GM12878 (cell line): ENCODE results near the gene VKORC1. TPM values are rescaled to one million over a fixed set of nuclear protein-coding genes. Genes with fewer than 3 reads are reported as not detected.
A peak's percentile ranks its signal among the peaks of the same experiment; 100 is the strongest.

ENCODE experiments used
- JUND ChIP-seq: IDR thresholded peaks from 2 replicates; pipeline ENCODE4 v1.6.1; 2012; ENCODE audit warnings: low read depth, mild to moderate bottlenecking, low read length, improper control_type of control experiment, moderate library complexity
- MTA2 ChIP-seq: fragments of 450-650 bp; IDR thresholded peaks from 2 replicates; pipeline ENCODE4 v1.6.1; 2016; ENCODE audit warnings: low read depth, mild to moderate bottlenecking, moderate library complexity
- POLR2A ChIP-seq: IDR thresholded peaks from 2 replicates; pipeline ENCODE4 v1.6.1; 2011; ENCODE audit warnings: low read depth, mild to moderate bottlenecking, low read length
- SIX5 ChIP-seq: IDR thresholded peaks from 2 replicates; pipeline ENCODE4 v1.6.1; 2011; ENCODE audit warnings: mild to moderate bottlenecking, low read depth, low read length, moderate library complexity; ENCODE audit not compliant: severe bottlenecking
- SMARCA5 ChIP-seq: fragments of 450-650 bp; IDR thresholded peaks from 2 replicates; pipeline ENCODE4 v1.6.1; 2017; ENCODE audit warnings: mild to moderate bottlenecking
- SREBF2 ChIP-seq: IDR thresholded peaks from 2 replicates; pipeline ENCODE4 v1.6.1; 2012; ENCODE audit warnings: mild to moderate bottlenecking, low read length
- SRF ChIP-seq, 2 experiments: IDR thresholded peaks; 2 replicates each; pipeline ENCODE4 v1.6.1; 2011; ENCODE audit warnings: low read depth in 2 of 2, low read length in 2 of 2, mild to moderate bottlenecking in 1 of 2, moderate library complexity in 1 of 2
- STAT1 ChIP-seq: fragments of 450-650 bp; conservative IDR thresholded peaks from 2 replicates; pipeline ENCODE4 v1.6.1; 2014; ENCODE audit warnings: antibody characterized with exemption, mild to moderate bottlenecking
- SUZ12 ChIP-seq: fragments of 200-600 bp; sonication (generic); IDR thresholded peaks from one replicate; pipeline ENCODE4 v1.6.1; 2018; ENCODE audit warnings: antibody characterized with exemption, mild to moderate bottlenecking; ENCODE audit not compliant: unreplicated experiment
- TAF1 ChIP-seq: IDR thresholded peaks from 2 replicates; pipeline ENCODE4 v1.6.1; 2011; ENCODE audit warnings: mild to moderate bottlenecking, low read depth, low read length, borderline replicate concordance
- polyA plus RNA-seq, 11 experiments: library from polyadenylated mRNA; depleted of rRNA in 4 of 11; unstranded in 6 of 11; stranded (reverse) in 5 of 11; fragments of >200 nt; fragmentation: Nextera tagmentation in 4 of 11; fragmentation: Illumina TruSeq in 1 of 11; extraction: Ambion mirVana in 4 of 11; extraction: Trizol in 1 of 11; gene quantifications; 1 replicate in 1 of 11; 2 replicates in 10 of 11; pipeline versions ENCODE4 v1.2.1 to v1.2.3, GENCODE V29; 2011 to 2016; ENCODE audit warnings: inconsistent platforms in 2 of 11, missing spikeins in 2 of 11, low read depth in 1 of 11
- total RNA-seq, 4 experiments: library from RNA; depleted of rRNA in 3 of 4; stranded (reverse); fragments of >200 nt in 3 of 4; fragmentation: Illumina TruSeq in 1 of 4; extraction: Trizol in 1 of 4; gene quantifications; 2 replicates each; pipeline versions ENCODE4 v1.2.1 to v1.2.3, GENCODE V29; 2013 to 2021
- TF ChIP-seq, protein P1 (sequence below): fragments of 450-650 bp; formaldehyde crosslinking; IDR thresholded peaks from 2 replicates; pipeline ENCODE4 v1.5.0; 2022; ENCODE audit warnings: mild to moderate bottlenecking, missing genetic modification characterization
- TF ChIP-seq, protein P2 (sequence below): IDR thresholded peaks from 2 replicates; pipeline ENCODE4 v1.6.1; 2011; ENCODE audit warnings: borderline replicate concordance, low read depth, mild to moderate bottlenecking, moderate library complexity, low read length; ENCODE audit not compliant: insufficient read depth, poor library complexity, severe bottlenecking
- TF ChIP-seq, protein P3 (sequence below): fragments of 150-350 bp; IDR thresholded peaks from 2 replicates; pipeline ENCODE4 v1.6.1; 2016; ENCODE audit warnings: low read depth, low read length
- TF ChIP-seq, protein P4 (sequence below): fragments of 450-650 bp; IDR thresholded peaks from 2 replicates; pipeline ENCODE4 v1.6.1; 2017; ENCODE audit warnings: mild to moderate bottlenecking, moderate library complexity
- TF ChIP-seq, protein P5 (sequence below): fragments of 450-650 bp; IDR thresholded peaks from 2 replicates; pipeline ENCODE4 v1.6.1; 2017; ENCODE audit warnings: borderline replicate concordance

The VKORC1 gene
- total and polyA plus RNA-seq, 10 of the 15 experiments (the other 5 are each of a cell fraction or from before 2014, with no cell fraction given): 19.8 to 140 (median 57.7) TPM

DNA sequence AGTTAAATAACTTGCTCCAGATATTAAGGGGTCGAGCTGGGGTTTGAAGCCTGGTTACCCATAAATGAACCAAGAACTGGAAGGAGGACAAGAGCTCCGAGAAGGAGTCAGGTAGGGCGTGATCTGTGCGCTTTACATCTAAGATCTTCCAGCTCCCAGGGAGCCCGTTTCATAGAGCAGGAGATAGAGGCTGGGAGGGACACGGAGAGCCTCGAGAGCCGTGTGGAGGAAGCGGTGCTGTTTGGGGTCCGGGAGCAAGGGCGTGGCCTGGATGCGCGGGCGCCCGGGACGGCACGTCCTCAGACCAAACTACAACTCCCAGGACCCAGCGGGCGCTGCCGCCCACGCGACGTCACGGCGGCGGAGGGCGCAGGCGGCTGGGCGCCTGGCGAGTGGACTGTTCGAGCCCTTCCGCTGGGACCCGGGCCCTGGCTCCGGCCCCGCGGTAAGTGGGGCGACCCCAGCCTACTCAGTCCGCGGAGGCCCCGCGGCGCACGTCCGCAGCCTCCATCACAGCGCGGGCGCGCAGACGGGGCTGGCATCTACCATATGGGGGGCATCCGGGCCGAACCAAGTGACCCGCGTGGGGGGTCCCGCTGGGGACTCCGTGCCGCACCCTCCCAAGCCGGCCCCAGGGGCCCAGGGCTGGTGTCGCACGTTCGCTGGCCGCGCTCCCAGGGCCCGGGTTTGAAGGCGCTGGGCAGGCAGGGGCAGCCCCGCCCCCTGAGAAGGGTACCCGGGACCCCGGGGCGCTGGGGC is 13.6 kb upstream of the VKORC1 start, which contains the start of gene BCKDK (continued):
- TF ChIP-seq, protein P1, sequence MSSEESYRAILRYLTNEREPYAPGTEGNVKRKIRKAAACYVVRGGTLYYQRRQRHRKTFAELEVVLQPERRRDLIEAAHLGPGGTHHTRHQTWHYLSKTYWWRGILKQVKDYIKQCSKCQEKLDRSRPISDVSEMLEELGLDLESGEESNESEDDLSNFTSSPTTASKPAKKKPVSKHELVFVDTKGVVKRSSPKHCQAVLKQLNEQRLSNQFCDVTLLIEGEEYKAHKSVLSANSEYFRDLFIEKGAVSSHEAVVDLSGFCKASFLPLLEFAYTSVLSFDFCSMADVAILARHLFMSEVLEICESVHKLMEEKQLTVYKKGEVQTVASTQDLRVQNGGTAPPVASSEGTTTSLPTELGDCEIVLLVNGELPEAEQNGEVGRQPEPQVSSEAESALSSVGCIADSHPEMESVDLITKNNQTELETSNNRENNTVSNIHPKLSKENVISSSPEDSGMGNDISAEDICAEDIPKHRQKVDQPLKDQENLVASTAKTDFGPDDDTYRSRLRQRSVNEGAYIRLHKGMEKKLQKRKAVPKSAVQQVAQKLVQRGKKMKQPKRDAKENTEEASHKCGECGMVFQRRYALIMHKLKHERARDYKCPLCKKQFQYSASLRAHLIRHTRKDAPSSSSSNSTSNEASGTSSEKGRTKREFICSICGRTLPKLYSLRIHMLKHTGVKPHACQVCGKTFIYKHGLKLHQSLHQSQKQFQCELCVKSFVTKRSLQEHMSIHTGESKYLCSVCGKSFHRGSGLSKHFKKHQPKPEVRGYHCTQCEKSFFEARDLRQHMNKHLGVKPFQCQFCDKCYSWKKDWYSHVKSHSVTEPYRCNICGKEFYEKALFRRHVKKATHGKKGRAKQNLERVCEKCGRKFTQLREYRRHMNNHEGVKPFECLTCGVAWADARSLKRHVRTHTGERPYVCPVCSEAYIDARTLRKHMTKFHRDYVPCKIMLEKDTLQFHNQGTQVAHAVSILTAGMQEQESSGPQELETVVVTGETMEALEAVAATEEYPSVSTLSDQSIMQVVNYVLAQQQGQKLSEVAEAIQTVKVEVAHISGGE (CRISPR knock-in tag): no peak
- TF ChIP-seq, protein P2, sequence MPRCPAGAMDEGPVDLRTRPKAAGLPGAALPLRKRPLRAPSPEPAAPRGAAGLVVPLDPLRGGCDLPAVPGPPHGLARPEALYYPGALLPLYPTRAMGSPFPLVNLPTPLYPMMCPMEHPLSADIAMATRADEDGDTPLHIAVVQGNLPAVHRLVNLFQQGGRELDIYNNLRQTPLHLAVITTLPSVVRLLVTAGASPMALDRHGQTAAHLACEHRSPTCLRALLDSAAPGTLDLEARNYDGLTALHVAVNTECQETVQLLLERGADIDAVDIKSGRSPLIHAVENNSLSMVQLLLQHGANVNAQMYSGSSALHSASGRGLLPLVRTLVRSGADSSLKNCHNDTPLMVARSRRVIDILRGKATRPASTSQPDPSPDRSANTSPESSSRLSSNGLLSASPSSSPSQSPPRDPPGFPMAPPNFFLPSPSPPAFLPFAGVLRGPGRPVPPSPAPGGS: no peak
- peak in 1 of 2 experiments; percentile 43; a peak in 1 of 4 replicates for TF ChIP-seq SRF (IDR thresholded peaks at IDR 0.05; ENCODE audit: low read depth in 2 of 2, low read length in 2 of 2)
- TF ChIP-seq, protein P3, sequence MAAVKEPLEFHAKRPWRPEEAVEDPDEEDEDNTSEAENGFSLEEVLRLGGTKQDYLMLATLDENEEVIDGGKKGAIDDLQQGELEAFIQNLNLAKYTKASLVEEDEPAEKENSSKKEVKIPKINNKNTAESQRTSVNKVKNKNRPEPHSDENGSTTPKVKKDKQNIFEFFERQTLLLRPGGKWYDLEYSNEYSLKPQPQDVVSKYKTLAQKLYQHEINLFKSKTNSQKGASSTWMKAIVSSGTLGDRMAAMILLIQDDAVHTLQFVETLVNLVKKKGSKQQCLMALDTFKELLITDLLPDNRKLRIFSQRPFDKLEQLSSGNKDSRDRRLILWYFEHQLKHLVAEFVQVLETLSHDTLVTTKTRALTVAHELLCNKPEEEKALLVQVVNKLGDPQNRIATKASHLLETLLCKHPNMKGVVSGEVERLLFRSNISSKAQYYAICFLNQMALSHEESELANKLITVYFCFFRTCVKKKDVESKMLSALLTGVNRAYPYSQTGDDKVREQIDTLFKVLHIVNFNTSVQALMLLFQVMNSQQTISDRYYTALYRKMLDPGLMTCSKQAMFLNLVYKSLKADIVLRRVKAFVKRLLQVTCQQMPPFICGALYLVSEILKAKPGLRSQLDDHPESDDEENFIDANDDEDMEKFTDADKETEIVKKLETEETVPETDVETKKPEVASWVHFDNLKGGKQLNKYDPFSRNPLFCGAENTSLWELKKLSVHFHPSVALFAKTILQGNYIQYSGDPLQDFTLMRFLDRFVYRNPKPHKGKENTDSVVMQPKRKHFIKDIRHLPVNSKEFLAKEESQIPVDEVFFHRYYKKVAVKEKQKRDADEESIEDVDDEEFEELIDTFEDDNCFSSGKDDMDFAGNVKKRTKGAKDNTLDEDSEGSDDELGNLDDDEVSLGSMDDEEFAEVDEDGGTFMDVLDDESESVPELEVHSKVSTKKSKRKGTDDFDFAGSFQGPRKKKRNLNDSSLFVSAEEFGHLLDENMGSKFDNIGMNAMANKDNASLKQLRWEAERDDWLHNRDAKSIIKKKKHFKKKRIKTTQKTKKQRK: no peak
- TF ChIP-seq JUND: peak; percentile 66; the same call in 1 of the 2 replicates
- TF ChIP-seq TAF1: 0 out of 2 replicates have a peak, but pooled peaks have one; percentile 29
- peak; percentile 78; the same call in 1 of the 2 replicates for TF ChIP-seq SMARCA5
- TF ChIP-seq STAT1: peak; percentile 58; the same call in 1 of the 2 replicates
- peak; percentile 66 for TF ChIP-seq POLR2A
- no peak for TF ChIP-seq SUZ12
- TF ChIP-seq, protein P4, sequence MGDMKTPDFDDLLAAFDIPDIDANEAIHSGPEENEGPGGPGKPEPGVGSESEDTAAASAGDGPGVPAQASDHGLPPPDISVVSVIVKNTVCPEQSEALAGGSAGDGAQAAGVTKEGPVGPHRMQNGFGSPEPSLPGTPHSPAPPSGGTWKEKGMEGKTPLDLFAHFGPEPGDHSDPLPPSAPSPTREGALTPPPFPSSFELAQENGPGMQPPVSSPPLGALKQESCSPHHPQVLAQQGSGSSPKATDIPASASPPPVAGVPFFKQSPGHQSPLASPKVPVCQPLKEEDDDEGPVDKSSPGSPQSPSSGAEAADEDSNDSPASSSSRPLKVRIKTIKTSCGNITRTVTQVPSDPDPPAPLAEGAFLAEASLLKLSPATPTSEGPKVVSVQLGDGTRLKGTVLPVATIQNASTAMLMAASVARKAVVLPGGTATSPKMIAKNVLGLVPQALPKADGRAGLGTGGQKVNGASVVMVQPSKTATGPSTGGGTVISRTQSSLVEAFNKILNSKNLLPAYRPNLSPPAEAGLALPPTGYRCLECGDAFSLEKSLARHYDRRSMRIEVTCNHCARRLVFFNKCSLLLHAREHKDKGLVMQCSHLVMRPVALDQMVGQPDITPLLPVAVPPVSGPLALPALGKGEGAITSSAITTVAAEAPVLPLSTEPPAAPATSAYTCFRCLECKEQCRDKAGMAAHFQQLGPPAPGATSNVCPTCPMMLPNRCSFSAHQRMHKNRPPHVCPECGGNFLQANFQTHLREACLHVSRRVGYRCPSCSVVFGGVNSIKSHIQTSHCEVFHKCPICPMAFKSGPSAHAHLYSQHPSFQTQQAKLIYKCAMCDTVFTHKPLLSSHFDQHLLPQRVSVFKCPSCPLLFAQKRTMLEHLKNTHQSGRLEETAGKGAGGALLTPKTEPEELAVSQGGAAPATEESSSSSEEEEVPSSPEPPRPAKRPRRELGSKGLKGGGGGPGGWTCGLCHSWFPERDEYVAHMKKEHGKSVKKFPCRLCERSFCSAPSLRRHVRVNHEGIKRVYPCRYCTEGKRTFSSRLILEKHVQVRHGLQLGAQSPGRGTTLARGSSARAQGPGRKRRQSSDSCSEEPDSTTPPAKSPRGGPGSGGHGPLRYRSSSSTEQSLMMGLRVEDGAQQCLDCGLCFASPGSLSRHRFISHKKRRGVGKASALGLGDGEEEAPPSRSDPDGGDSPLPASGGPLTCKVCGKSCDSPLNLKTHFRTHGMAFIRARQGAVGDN: 0 out of 2 replicates have a peak, but pooled peaks have one; percentile 41
- TF ChIP-seq SREBF2: no peak
- TF ChIP-seq SIX5: peak; percentile 90
- TF ChIP-seq, protein P5, sequence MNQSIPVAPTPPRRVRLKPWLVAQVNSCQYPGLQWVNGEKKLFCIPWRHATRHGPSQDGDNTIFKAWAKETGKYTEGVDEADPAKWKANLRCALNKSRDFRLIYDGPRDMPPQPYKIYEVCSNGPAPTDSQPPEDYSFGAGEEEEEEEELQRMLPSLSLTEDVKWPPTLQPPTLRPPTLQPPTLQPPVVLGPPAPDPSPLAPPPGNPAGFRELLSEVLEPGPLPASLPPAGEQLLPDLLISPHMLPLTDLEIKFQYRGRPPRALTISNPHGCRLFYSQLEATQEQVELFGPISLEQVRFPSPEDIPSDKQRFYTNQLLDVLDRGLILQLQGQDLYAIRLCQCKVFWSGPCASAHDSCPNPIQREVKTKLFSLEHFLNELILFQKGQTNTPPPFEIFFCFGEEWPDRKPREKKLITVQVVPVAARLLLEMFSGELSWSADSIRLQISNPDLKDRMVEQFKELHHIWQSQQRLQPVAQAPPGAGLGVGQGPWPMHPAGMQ: no peak
- no peak for TF ChIP-seq MTA2
